Left lobe of liver (tissue), 2 donors: Measurements from ENCODE around the gene EEIG2. TPM values are rescaled to one million over a fixed set of nuclear protein-coding genes. Genes with fewer than 3 reads are reported as not detected.
A peak's percentile ranks its signal among the peaks of the same experiment; 100 is the strongest.
"Not testable (repeated sequence)": the region's sequence is repeated elsewhere in the genome, so short reads cannot be mapped to it uniquely, and the experiment has no call there.

Source experiments
- ATAC-seq: fragments of 200-7000 bp; cut with Tn5 transposase; one replicate; pipeline ENCODE4 v1.9.1; 2020; ENCODE audit warnings: mild to moderate bottlenecking, moderate library complexity
- DNase-seq: peaks from one replicate; pipeline ENCODE4 v3.0.0-alpha.2; 2020; ENCODE audit warnings: low spot score
- total RNA-seq: library from RNA; stranded (reverse); gene quantifications from one replicate; pipeline ENCODE4 v1.2.1, GENCODE V29; 2021
- donor health status: DM: no; HTN: no; CAD: no; lungs with moderate emphysema.
- donor health status: DM: no; HTN: yes; CAD: no.

The EEIG2 gene
- total RNA-seq, 1 donor from 2014 or later, result 1.5 TPM

- ATAC-seq (no peak), DNase-seq (no peak)
These were observed 18.0 kb upstream of the EEIG2 start for GRCh38 chr1:108541861-108542260.

- ATAC-seq, DNase-seq: not testable (repeated sequence)
These were observed 12.4 kb upstream of the EEIG2 start for GRCh38 chr1:108547493-108547892.

- no peak for ATAC-seq
- no peak for DNase-seq
These were observed 8.6 kb upstream of the EEIG2 start for GRCh38 chr1:108551137-108551862.

- ATAC-seq (no peak), DNase-seq (no peak)
These were observed 6.0 kb upstream of the EEIG2 start for GRCh38 chr1:108553905-108554304.

GRCh38 chr1:108554682-108555427 lies 5.0 kb upstream of the EEIG2 start:
- ATAC-seq, result no peak
- no peak for DNase-seq

- ATAC-seq (no peak), DNase-seq (no peak)
These were observed 3.8 kb upstream of the EEIG2 start for GRCh38 chr1:108556066-108556465.

GRCh38 chr1:108556499-108556898 lies 3.4 kb upstream of the EEIG2 start:
- no peak for ATAC-seq

GRCh38 chr1:108557296-108557695 lies 2.6 kb upstream of the EEIG2 start:
- no peak for DNase-seq
- ATAC-seq, result no peak

More at GRCh38 chr1:108556499-108556898, 3.4 kb upstream of the EEIG2 start:
- DNase-seq, result no peak

- DNase-seq (peak; percentile 49), ATAC-seq (peak; percentile 18)
These were observed 431 bp downstream of the EEIG2 start for GRCh38 chr1:108560189-108560873.

GRCh38 chr1:108560874-108561459 lies 1.1 kb downstream of the EEIG2 start:
- DNase-seq (peak; percentile 53), ATAC-seq (no peak)

GRCh38 chr1:108561689-108562326 lies 1.9 kb downstream of the EEIG2 start:
- ATAC-seq, result peak; percentile 81

GRCh38 chr1:108563808-108564207 lies 3.9 kb downstream of the EEIG2 start:
- ATAC-seq (no peak), DNase-seq (no peak)

More at GRCh38 chr1:108561689-108562326, 1.9 kb downstream of the EEIG2 start:
- peak; percentile 82 for DNase-seq

GRCh38 chr1:108565081-108565480 lies 5.2 kb downstream of the EEIG2 start:
- DNase-seq (no peak), ATAC-seq (no peak)

- ATAC-seq (no peak), DNase-seq (no peak)
These were observed 5.6 kb downstream of the EEIG2 start for GRCh38 chr1:108565512-108565911.

GRCh38 chr1:108568589-108568988 lies 8.7 kb downstream of the EEIG2 start:
- ATAC-seq (no peak), DNase-seq (no peak)

GRCh38 chr1:108569097-108569728 lies 9.3 kb downstream of the EEIG2 start:
- no peak for DNase-seq
- ATAC-seq, result no peak

- peak; percentile 94 for ATAC-seq
These were observed 10.2 kb downstream of the EEIG2 start for GRCh38 chr1:108570128-108570527.

GRCh38 chr1:108570998-108571401 lies 11.1 kb downstream of the EEIG2 start:
- DNase-seq (no peak), ATAC-seq (no peak)

More at GRCh38 chr1:108570128-108570527, 10.2 kb downstream of the EEIG2 start:
- no peak for DNase-seq

- no peak for DNase-seq
- ATAC-seq, result no peak
These were observed 12.3 kb downstream of the EEIG2 start for GRCh38 chr1:108572182-108572581.

- ATAC-seq (no peak), DNase-seq (no peak)
These were observed 13.3 kb downstream of the EEIG2 start for GRCh38 chr1:108573183-108573582.
